Measurements from ENCODE around the gene STX4. TPM values are rescaled to one million over a fixed set of nuclear protein-coding genes. Genes with fewer than 3 reads are reported as not detected.

STX4 gene, protein sequence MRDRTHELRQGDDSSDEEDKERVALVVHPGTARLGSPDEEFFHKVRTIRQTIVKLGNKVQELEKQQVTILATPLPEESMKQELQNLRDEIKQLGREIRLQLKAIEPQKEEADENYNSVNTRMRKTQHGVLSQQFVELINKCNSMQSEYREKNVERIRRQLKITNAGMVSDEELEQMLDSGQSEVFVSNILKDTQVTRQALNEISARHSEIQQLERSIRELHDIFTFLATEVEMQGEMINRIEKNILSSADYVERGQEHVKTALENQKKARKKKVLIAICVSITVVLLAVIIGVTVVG
- 10 to 100 TPM; 35.6 to 44.6 (median 41.2) TPM for polyA plus RNA-seq (ENCODE audit: insufficient read length in 4 of 4)

DNA sequence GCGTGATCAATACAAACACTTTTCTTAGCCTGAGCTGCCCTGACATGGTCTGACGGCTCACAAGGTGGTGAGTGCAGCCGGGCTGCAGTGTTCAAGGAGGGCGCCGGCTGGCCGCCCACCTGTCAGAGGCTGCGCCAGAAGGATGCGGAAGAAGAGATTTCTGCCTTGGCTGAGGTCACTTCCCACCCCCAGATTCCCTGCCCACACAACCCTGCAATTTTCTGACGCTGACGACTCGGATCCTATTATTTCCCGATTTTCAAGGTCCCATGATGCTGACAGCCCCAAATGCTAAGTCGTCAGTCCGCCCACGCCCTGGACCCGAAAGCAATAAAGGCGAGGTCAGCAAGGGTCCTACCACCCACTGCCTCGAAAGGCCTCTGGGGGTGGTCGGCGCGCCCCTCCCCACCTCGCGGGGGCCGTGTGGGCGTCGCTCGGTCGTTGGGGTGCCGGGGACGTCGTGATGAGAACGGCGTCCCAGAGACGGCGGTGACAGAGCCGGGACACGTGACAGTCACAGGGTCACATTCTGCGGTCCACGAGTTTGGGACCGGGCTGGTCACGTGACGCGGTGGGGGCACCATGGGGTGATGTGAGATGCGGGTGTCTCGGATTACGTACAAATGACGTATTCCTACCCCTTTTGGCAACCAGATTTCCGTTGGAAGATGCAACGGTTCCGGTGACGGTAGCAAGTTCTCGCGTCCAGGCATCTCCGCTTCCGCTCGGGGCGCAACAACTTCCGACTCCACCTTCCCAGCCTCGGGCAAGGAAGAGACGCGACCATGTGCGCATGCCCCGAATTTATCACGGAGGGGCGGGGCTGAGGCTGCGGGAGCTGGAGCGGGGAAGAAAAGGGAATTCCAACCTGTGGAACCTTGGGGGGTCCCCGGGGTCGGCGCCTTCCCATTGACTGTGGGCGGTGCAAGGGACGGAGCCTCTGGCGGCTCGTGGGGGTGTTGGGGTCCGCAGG is at the start of gene STX4:
TSS of gene STX4 (plus strand) at position 823 of the 973 bp plus-strand sequence. CDS start 248 bp downstream, outside the sequence.
- DNase-seq (ENCODE audit: low read depth in 4 of 4, low spot score in 2 of 4): peak; percentile 90 to 95 (median 93)

DNA sequence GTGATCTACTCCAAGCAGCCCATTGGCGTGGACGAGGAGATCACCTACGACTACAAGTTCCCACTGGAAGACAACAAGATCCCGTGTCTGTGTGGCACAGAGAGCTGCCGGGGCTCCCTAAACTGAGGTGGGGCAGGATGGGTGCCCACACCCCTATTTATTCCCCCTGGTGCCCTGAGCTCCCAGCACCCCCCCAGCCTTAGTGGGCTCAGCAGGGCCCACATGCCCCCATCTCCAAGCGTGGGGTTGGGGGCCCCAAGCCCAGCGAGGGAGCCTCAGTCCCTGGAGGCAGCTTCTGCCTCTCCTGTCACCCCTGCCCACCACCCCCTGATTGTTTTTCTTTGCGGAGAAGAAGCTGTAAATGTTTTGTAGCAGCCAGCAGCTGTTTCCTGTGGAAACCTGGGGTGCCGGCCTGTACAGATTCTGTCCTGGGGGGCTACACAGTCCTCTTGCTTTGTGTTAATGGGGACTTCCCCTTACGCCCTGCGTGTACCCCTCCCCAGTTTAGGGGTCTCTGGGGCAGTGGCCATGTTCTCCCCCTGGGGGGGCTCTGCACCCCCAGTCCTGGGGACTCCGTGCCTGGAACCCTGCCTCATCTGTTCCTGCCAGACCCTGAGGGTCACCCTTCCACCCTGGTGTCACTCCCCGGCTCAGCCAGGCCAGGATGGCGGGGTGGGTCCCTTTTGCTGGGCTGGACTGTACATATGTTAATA is 49.3 kb upstream of the STX4 start:
- DNase-seq (ENCODE audit: low read depth in 4 of 4, low spot score in 2 of 4): no peak

DNA sequence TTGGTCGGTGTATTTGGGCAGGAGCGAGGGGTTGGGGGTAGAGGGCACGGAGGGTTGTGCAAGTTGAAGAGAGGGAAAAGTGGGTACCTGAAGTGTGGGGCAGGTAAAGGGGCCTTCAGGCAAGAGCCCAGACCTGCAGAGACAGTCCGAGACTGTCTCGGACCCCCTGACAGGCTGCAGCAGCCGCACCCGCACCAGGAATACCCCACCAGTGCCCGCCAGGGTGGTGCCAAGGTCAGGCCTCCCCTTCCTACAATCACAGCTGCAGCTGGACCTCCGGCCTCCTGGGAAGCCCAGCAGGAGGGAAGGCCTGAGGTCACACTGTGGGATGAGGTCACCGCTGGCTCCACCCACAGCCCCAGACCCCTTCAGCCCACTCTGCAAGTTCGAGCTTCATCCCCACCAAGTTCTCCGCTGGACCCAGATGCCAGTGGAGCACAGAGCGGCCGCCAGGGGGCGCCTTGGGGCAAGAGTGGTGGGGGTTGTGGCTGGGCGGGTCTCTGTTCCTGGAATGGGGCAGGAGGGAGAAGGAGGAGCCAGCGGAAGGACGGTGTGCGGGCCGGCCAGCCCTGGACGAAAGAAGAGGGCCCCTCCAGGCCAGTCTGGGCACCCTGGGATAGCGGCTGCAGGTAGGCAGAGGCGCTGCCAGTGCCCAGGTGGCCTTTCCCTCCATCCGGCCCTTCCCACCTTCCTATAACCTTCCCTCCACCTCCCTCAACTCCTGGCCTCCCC is 48.5 kb upstream of the STX4 start, which contains the start of gene HSD3B7:
TSS of gene HSD3B7 (plus strand) at position 539 of the 732 bp plus-strand sequence. CDS start 452 bp downstream, outside the sequence.
- DNase-seq (ENCODE audit: low read depth in 4 of 4, low spot score in 2 of 4): peak; percentile 25 to 61 (median 54)

DNA sequence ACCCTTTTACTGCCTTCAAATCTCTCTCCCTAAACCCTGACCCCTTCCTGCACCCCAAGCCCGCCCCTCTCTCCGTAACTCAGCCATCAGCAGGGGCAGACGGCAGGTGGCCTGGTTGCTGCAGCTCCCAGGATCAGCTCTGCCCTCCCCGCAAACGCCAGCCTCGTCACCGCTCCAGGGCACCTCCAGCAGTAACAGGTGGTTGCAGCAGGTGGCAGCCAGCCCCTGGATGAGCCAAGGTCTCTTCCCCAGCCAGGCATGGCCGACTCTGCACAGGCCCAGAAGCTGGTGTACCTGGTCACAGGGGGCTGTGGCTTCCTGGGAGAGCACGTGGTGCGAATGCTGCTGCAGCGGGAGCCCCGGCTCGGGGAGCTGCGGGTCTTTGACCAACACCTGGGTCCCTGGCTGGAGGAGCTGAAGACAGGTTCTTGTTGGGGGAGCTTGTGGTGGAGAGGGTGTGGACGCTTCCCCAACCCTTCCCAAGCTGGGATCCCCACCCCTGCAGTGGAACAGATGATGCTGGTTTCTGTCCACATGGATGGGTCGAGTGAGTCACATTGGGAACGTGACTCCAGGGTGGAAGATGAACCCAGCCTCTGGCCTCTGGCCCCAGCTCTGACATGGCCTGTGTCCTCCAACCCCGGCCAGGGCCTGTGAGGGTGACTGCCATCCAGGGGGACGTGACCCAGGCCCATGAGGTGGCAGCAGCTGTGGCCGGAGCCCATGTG is 47.8 kb upstream of the STX4 start:
- DNase-seq (ENCODE audit: low read depth in 4 of 4, low spot score in 2 of 4): peak in 1 of 4 donors; percentile 9

DNA sequence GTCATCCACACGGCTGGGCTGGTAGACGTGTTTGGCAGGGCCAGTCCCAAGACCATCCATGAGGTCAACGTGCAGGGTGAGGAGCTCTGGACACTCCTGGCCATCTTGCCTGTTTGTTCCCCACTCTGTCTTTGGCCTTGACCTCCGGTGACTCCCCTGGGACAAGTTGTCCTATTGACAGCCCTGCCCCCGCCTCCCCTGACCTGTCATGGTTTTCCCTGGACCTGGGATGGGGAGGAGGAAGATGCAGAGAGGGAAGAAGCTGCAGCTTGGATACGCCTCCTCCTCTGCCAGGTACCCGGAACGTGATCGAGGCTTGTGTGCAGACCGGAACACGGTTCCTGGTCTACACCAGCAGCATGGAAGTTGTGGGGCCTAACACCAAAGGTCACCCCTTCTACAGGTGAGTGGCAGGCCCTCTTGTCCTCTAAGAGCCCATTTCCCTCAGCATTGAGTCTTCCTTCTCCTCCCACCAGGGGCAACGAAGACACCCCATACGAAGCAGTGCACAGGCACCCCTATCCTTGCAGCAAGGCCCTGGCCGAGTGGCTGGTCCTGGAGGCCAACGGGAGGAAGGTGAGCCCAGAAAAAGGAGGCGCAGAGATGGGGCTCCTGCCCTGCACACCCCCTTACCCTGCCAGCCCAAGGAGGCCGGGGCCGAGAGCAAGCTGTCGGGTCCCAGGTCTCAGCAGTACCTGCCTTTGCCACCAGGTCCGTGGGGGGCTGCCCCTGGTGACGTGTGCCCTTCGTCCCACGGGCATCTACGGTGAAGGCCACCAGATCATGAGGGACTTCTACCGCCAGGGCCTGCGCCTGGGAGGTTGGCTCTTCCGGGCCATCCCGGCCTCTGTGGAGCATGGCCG is 47.0 kb upstream of the STX4 start:
- no peak for DNase-seq (ENCODE audit: low read depth in 4 of 4, low spot score in 2 of 4)

DNA sequence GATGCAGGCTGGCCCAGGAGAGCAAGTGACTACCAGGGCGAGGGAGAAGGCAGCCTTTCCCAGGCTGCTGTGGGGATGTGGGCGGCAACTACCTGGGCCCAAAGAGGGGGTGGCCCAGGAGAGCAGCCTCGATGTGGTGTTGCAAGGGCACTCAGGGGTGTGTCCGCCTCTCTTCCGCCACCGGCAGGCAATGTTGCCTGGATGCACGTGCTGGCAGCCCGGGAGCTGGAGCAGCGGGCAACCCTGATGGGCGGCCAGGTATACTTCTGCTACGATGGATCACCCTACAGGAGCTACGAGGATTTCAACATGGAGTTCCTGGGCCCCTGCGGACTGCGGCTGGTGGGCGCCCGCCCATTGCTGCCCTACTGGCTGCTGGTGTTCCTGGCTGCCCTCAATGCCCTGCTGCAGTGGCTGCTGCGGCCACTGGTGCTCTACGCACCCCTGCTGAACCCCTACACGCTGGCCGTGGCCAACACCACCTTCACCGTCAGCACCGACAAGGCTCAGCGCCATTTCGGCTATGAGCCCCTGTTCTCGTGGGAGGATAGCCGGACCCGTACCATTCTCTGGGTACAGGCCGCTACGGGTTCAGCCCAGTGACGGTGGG is 45.7 kb upstream of the STX4 start:
- DNase-seq (ENCODE audit: low read depth in 4 of 4, low spot score in 2 of 4): no peak

DNA sequence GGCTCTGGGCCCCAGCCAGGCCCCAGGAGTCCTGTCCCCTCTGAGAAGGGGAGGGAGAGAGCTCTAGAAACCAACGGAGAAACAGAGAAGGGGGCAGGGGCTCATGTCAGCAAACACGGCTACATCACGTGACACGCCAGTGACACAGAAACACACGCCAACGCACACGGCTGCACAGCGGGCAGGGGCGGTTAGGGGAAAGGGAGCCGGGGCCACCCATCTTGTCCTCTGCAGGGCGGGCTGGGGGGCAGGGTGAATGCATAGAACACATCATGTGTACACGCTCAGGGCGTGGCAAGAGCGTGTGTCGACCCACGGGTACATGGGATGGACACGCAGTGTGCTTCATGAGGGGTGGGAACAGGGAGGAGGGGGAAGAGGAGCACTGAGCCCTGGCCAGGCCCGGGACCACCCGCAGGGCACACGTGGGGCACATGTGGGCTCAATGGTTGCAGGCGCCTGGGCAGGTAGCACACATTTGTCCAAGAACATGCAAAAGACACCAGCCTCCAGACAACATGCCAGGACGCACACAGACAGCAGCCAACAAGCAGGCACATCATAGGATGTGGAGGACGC is 43.8 kb upstream of the STX4 start:
- no peak for DNase-seq (ENCODE audit: low read depth in 4 of 4, low spot score in 2 of 4)

DNA sequence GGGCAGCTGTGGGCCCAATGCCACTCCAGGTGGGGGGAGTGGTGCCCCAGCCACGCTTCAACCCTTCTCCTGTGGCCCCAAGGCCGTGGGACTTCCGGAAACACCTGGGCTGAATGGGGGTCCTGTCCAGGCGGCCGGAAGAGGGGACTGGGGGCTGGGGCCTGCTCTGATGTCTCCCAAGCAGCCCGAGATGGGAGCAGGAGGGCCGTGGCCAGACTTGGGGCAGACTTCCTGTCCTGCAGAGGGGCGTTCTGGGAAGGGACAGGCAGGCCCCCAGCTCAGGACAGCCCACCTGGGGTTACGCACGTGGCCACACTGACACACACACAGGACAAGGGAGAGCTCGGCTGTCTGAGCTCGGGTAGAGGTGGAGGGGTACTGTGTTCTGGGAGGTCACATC is 43.3 kb upstream of the STX4 start:
- DNase-seq (ENCODE audit: low read depth in 4 of 4, low spot score in 2 of 4): no peak

DNA sequence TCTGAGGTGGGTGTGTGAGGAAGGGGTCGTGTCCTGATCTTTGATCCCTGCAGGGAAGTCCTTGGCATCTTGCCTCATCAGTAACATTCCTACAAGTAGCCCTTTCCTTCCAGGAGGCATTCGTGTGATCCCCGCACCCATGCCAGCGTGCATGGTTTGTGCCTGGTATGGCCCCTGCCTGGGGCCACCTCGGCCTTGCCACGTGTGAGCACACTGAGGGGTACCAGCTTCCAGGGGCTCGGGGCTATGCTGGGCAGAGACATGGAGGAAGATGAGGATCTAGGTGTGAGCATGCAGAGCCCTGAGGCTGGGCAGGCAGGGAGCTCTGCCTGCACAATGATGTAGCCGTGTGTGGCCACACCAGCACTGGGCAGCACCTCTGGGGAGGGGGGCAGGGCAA is 42.3 kb upstream of the STX4 start:
- no peak for DNase-seq (ENCODE audit: low read depth in 4 of 4, low spot score in 2 of 4)

DNA sequence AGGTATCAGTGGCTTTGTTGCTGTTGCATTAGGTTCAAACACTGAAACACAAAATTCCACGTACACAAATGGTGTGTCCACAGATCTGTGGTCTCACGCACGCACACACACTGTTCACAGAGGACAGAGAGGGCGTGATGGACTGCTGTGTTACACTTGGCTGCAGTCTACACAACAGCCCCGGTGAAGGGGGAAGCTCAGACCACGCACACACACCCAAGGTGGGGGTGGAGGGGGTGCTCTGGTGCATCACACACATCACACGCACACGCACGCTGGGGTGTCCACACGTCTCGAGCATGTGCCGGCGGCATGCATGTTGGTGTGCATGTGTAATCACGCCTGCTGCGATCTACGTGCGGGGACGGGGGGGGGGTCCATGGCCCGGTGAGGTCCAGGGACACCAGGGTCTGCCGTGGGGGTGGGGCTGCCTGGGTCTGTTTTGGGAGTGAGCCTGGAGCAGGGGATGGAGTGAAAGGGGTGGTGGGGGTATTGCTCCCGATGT is 41.0 kb upstream of the STX4 start:
- DNase-seq (ENCODE audit: low read depth in 4 of 4, low spot score in 2 of 4): no peak

DNA sequence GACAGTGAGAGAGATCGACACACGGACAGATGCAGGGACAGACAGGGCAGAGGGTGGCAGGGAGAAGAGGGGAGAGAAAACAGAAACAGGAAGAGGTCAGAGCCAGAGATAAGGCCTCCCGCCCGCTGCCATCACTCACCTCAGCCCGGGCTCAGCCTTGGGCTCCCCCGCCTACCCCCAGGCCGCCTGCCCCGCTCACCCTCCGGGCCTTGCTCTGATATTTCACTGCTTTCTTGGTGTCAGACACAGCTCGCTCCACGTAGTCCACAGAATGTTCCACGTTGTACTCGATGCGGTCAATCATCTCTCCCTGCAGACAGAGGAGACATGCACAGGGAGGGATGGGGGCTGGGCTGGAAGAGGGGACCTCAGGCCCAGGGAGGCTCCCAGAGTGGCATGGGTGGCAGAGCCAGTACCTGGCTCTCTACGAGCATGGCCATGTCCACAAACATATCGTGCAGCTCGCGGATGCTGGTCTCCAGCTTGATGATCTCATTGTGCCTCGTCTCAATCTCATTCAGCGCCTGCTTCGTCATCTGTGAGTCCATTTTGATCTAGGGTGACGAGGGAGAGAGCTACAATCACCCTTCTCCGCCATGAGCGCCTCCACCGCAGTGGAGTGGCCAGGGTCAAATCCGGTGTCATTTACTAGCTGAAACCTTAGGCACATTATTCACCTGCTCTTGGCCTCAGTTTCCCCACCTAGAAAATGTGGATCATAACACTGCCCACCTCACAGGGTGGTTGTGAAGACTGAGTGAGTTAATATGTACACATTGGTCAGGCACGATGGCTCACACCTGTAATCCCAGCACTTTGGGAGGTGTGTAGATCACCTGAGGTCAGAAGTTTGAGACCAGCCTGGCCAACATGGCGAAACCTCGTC is 40.2 kb upstream of the STX4 start:
- no peak for DNase-seq (ENCODE audit: low read depth in 4 of 4, low spot score in 2 of 4)

DNA sequence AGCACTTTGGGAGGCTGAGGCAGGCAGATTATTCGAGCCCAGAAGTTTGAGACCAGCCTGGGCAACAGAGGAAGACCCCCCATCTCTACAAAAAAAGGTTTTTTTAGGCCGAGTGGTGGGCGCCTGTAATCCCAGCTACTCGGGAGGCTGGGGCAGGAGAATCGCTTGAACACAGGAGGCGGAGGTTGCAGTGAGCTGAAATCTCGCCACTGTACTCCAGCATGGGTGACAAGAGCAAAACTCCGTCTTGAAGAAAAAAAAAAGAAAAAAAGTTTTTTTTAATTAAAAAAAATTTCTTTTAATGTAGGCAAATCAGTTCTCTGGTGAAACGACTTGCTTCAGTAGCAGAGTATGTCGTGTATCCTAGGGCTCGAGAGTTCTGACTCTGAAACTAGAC is 37.4 kb upstream of the STX4 start:
- no peak for DNase-seq (ENCODE audit: low read depth in 4 of 4, low spot score in 2 of 4)

DNA sequence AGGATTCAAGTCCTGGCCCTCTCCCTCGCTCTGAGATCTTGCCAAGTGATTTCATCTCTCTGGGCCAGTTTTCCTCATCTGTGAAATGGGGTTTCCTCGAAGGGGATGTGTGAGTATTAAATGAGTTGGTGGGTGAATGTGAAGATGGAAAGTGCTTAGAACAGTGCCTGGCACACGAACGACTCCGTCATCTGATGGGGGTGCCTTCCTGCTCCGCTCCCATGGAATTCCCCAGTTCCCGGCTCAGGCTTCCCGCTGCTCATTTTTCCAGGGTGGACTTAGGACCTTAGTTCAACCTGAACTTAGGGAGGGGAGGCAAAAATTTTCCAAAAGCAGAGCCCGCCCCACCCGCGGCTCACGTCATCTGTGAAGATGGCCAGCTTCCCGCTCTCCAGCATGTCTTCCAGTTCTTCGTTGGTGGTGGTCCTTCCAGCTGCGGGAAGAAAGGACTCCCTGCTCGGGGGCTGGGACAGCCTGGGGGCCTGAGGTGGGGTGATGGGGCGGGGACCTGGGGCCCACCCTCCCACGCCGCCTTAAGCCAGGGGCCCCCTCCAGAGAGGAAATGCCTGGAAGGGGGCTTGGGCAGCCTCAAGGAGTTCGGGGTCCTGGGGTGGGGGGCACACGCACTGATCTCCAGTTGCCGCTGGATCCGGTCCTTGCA is 36.9 kb upstream of the STX4 start:
- no peak for DNase-seq (ENCODE audit: low read depth in 4 of 4, low spot score in 2 of 4)

DNA sequence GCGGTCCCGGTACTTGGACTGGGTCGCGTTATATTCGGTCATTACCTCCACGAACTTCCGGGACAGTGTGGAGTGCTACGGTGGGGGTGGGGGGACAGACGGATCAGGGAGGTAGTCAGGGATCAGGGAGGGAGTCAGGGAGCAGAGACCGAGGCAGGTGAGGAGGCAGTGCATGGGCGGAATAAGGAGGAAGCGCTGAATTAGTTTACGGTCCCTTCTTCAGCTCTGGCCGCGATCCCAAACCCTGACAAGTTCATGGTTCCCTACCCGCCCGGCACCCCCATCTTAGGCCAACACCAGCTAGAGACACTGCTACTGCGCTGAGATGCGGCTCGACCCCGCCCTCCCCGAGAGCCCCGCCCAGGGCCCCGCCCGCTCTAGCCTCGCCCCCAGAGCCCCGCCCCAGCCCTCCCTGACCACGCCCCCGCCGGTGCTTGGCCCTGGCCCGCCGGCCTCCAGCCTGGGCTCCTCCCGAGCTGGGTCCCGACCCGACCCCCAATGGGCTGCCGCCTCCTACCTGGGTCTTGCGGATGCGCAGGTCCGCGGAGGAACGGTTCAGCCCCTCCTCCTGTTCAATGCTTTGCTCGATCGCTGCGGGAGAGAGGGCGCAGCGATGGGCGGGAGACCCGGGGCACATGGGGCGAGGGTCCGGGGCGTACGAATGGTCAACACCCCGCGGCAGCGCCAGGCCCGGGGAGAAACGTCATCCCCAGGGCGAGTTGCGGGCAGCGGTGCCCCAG is 36.2 kb upstream of the STX4 start:
- no peak for DNase-seq (ENCODE audit: low read depth in 4 of 4, low spot score in 2 of 4)
